ENCODE measurements around the gene AVL9. TPM values are rescaled to one million over a fixed set of nuclear protein-coding genes. Genes with fewer than 3 reads are reported as not detected.

AVL9 gene
- total RNA-seq, 1 donor from 2014 or later, result 46.8 TPM

- Mint-ChIP-seq H3K4me1 (ENCODE audit: low read depth, unreplicated experiment) (no peaks in the 10 kb centered on the region), H3K4me3 (ENCODE audit: unreplicated experiment) (no peak overlapping the region), H3K36me3 (ENCODE audit: unreplicated experiment) (peaks cover 55% of the 10 kb centered on the region), H3K27ac (ENCODE audit: unreplicated experiment) (no peak overlapping the region), H3K27me3 (ENCODE audit: unreplicated experiment) (peaks cover 2% of the 10 kb centered on the region), H3K9me3 (ENCODE audit: unreplicated experiment) (peaks cover 15% of the 10 kb centered on the region)
- no peak for DNase-seq
- no peak for TF ChIP-seq CTCF (IDR thresholded peaks at IDR 0.05; ENCODE audit: partially characterized antibody, unreplicated experiment)
These were observed 21.3 kb downstream of the AVL9 start for GRCh38 chr7:32516551-32517100.

- H3K9me3 Mint-ChIP-seq (ENCODE audit: unreplicated experiment), result peaks cover 21% of the 10 kb centered on the region
- DNase-seq, result no peak
- H3K27ac Mint-ChIP-seq (ENCODE audit: unreplicated experiment), result no peak overlapping the region
- TF ChIP-seq CTCF (IDR thresholded peaks at IDR 0.05; ENCODE audit: partially characterized antibody, unreplicated experiment), result no peak
- H3K4me3 Mint-ChIP-seq (ENCODE audit: unreplicated experiment), result no peak overlapping the region
- H3K36me3 Mint-ChIP-seq (ENCODE audit: unreplicated experiment), result peaks cover 62% of the 10 kb centered on the region
- H3K4me1 Mint-ChIP-seq (ENCODE audit: low read depth, unreplicated experiment), result no peaks in the 10 kb centered on the region
- peaks cover 2% of the 10 kb centered on the region for H3K27me3 Mint-ChIP-seq (ENCODE audit: unreplicated experiment)
These were observed 23.3 kb downstream of the AVL9 start for GRCh38 chr7:32518534-32519140.

- H3K27me3 Mint-ChIP-seq (ENCODE audit: unreplicated experiment), result peaks cover 2% of the 10 kb centered on the region
- H3K4me1 Mint-ChIP-seq (ENCODE audit: low read depth, unreplicated experiment), result no peaks in the 10 kb centered on the region
- H3K27ac Mint-ChIP-seq (ENCODE audit: unreplicated experiment), result no peak overlapping the region
- no peak overlapping the region for H3K4me3 Mint-ChIP-seq (ENCODE audit: unreplicated experiment)
- DNase-seq, result no peak
- TF ChIP-seq CTCF (IDR thresholded peaks at IDR 0.05; ENCODE audit: partially characterized antibody, unreplicated experiment), result no peak
- peaks cover 55% of the 10 kb centered on the region for H3K36me3 Mint-ChIP-seq (ENCODE audit: unreplicated experiment)
- peaks cover 21% of the 10 kb centered on the region for H3K9me3 Mint-ChIP-seq (ENCODE audit: unreplicated experiment)
These were observed 24.5 kb downstream of the AVL9 start for GRCh38 chr7:32519763-32520162.

GRCh38 chr7:32522746-32523530 lies 27.6 kb downstream of the AVL9 start:
- no peak for DNase-seq
- Mint-ChIP-seq H3K9me3 (ENCODE audit: unreplicated experiment) (peaks cover 15% of the 10 kb centered on the region), H3K27me3 (ENCODE audit: unreplicated experiment) (peaks cover 2% of the 10 kb centered on the region), H3K27ac (ENCODE audit: unreplicated experiment) (no peak overlapping the region), H3K36me3 (ENCODE audit: unreplicated experiment) (peaks cover 32% of the 10 kb centered on the region), H3K4me1 (ENCODE audit: low read depth, unreplicated experiment) (peaks cover 8% of the 10 kb centered on the region), H3K4me3 (ENCODE audit: unreplicated experiment) (no peak overlapping the region)
- no peak for TF ChIP-seq CTCF (IDR thresholded peaks at IDR 0.05; ENCODE audit: partially characterized antibody, unreplicated experiment)

- Mint-ChIP-seq H3K36me3 (ENCODE audit: unreplicated experiment) (peaks cover 30% of the 10 kb centered on the region), H3K9me3 (ENCODE audit: unreplicated experiment) (peaks cover 14% of the 10 kb centered on the region), H3K27ac (ENCODE audit: unreplicated experiment) (no peak overlapping the region), H3K4me1 (ENCODE audit: low read depth, unreplicated experiment) (peaks cover 8% of the 10 kb centered on the region), H3K27me3 (ENCODE audit: unreplicated experiment) (peaks cover 2% of the 10 kb centered on the region), H3K4me3 (ENCODE audit: unreplicated experiment) (no peak overlapping the region)
- no peak for TF ChIP-seq CTCF (IDR thresholded peaks at IDR 0.05; ENCODE audit: partially characterized antibody, unreplicated experiment)
- no peak for DNase-seq
These were observed 29.3 kb downstream of the AVL9 start for GRCh38 chr7:32524631-32525030.

Measured in glutamatergic neuron (in vitro differentiated cells).